GM18519 (cell line): ENCODE data around the gene RARRES2.
A peak's percentile ranks its signal among the peaks of the same experiment; 100 is the strongest.

ENCODE experiments used
- ATAC-seq: cut with Tn5 transposase; IDR thresholded peaks from one replicate; pipeline ENCODE4 v1.9.1; 2021; ENCODE audit warnings: mild to moderate bottlenecking, moderate library complexity; ENCODE audit not compliant: unreplicated experiment, low FRiP score

The RARRES2 gene

DNA sequence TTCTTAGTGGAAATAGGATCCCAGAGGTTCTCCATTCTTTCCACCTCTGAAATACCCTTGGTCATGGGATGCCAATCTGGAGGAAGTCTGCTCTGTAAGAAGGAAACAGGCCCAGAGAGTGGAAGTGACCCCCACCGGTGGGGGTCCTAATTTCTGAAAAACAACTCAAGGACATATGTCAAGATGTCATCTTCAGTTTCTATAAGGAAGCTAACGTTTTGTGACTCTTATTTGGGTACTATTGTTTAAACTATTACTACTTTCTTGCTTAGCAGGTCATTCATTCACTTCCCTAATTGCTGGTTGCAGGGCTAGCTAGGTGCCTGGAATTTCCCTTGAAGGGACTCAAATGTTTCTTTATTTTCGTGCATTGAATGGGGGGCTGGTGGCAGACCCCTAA lies 35.8 kb upstream of the RARRES2 start:
- no peak for ATAC-seq

DNA sequence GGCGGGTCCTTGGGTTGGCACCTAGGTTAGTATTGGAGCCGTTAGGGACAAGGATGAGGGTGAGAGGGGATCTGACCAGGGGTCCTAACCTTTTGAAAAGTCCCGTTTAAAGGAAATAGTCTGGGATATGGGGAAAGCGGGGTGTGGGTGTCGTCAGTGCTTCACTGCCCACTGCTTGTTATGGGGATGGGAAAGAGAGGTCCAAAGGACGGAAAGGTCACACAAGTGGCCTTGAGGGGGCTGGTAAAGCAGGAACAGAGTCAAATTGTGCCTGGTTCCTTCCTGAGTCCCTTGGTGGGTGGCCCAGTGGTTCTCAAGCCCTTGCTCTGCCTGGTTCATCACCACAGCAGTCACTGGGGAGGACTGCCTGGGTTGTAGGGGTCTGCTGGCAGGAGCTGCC lies 35.1 kb upstream of the RARRES2 start:
- ATAC-seq, result no peak

DNA sequence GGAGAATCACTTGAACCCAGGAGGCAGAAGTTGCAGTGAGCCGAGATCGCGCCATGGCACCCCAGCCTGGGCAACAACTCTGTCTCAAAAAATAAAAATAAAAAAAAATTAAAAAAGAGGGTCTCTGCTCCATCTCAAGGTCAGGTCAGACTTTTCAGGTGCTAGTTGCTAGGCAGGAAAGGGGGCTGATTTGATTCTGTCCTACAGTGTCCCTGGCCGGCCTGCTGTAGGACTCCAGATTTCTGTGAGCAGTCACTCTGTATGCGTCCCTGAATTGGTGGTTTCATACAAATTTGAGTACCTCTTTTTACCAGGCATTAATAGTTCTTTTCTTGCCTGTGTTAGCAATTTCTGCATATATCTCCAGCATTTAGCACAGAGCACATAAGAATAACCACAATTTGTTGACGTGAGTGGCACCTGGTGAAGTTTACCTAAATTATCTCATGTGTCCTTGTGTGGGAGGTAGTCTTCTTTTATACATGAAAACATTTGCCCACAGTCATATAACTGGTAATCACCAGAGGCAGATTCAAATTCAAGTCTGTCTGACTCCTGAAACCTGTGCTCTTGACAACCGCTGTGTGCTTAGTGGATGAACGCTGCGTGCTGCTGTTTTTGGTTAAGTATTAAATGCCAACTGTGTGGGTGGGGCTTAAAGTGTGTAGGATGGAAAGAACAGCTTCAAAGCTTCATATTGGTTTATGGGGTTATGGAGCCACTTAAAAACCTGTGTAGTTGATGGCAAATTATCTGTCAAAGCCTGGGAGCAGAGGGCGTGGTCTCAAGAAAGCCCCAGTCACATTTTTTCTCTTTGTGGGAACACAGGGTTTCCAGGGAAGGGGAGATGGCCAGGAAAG lies 34.5 kb upstream of the RARRES2 start:
- no peak for ATAC-seq

GRCh38 chr7:150374472-150374871 lies 33.0 kb upstream of the RARRES2 start:
- ATAC-seq, result no peak

GRCh38 chr7:150374026-150374425 lies 32.6 kb upstream of the RARRES2 start:
- ATAC-seq, result no peak

GRCh38 chr7:150373049-150373801 lies 31.8 kb upstream of the RARRES2 start:
- ATAC-seq, result no peak

GRCh38 chr7:150372271-150373048 lies 31.0 kb upstream of the RARRES2 start:
- ATAC-seq, result no peak

DNA sequence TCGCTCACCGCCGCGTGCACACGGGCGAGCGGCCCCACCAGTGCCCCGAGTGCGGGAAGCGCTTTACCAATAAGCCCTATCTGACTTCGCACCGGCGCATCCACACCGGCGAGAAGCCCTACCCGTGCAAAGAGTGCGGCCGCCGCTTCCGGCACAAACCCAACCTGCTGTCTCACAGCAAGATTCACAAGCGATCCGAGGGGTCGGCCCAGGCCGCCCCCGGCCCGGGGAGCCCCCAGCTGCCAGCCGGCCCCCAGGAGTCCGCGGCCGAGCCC lies 30.5 kb upstream of the RARRES2 start:
- no peak for ATAC-seq

- ATAC-seq, result no peak
Observed at GRCh38 chr7:150371131-150371995, 29.9 kb upstream of the RARRES2 start.

DNA sequence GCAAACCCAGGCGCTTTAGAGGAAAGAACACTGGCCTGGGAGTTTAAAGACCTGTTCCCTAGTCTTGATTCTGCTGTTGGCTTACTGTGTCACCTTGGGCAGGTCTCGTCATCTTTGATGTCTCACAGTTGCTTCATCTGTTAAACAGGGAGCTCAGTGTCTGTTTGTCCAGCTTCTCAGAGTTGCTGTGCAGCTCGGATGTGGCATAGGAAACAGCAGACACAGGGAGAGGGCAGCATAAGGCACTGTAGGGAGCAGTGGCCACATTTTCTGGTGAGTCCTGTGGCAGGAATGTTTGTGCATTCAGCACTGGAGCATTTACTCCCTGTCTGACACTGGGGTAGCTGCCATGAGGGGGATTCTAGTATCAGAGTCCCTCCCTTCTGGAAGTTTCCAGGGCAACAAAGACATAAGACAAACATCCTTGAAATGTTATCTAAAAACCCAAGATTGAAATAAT lies 29.2 kb upstream of the RARRES2 start:
- no peak for ATAC-seq

DNA sequence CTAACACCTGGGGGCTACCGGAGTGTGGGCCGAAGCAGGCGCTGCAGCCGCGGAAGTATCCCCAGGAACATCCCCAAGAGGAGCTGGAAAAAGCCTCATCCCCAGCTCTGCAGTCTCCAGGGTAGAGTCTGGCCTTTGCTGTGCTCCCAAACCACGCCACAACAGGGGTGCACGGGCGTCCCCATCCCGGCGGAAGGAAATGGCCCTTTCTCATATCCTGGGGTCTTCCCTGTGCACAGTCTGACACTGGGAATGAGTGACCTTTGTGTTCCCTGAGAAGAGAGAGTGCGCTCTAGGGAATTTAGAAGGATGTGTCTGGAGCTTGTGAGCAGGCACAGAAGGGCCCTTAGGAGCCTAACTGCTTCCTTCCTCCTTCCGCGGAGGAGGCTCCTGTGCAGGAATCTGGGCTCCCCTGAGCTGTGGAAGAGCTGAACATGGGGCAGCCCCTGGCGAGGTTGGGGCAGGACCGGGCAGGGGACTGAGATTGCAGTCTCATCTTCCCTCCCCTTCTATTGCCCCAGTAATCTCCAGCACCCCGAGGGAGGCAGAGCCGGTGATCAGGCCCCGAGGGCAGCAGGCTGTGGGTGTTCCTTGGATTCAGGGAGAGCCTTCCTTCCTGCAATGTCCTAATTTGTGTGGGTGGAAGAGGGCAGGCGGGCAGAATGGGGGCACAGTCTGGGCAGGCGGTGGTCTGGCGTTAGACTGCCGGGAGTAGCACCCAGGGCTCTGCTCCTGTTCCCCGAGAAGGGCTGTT lies 28.5 kb upstream of the RARRES2 start:
- no peak for ATAC-seq

- peak; percentile 8 for ATAC-seq
Observed at GRCh38 chr7:150368884-150369747, 27.7 kb upstream of the RARRES2 start.

DNA sequence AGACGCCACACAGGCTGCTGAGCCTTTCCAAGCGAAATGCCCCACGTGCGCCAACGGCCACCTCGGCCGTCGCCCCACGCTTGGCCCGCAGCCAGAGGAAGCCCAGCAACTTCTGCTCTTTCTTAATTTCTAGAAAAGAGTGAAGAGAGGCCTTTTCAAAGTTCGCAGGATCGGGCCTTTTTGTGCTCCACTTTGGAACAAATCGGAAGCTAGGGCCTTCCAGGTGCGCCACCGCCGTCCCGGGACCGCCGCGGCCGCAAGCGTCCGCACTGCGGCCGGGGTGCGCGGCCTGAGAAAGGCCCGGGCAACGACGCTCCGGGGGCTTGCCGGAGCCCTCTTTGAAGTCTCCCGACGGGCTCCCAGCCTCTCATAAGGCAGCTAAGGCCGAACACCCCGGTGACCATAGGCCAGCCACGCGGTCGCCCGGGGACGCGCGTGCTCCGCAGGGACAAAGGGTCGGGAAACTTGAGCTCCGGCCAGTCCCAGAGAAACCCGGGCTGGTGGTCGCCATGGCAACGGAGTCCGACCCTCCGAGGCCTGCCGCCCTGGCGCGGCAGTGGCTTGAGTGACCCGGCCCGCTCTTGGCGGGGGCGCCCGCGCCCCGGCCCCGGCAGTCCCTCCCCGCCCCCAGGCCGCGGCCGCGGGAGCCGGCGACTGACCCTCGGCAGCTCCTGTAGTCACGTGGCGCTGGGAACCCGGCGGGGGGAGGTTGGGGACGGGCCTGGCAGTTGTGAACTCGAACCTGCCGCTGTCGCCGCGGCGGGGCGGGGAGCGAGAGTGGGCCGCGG lies 26.9 kb upstream of the RARRES2 start, which contains the start of gene REPIN1:
TSS of gene REPIN1 (plus strand) at position 727 of the 788 bp plus-strand sequence. CDS start 890 bp downstream, outside the sequence.
- peak; percentile 28 for ATAC-seq

GRCh38 chr7:150367677-150368095 lies 26.3 kb upstream of the RARRES2 start:
- ATAC-seq, result no peak

DNA sequence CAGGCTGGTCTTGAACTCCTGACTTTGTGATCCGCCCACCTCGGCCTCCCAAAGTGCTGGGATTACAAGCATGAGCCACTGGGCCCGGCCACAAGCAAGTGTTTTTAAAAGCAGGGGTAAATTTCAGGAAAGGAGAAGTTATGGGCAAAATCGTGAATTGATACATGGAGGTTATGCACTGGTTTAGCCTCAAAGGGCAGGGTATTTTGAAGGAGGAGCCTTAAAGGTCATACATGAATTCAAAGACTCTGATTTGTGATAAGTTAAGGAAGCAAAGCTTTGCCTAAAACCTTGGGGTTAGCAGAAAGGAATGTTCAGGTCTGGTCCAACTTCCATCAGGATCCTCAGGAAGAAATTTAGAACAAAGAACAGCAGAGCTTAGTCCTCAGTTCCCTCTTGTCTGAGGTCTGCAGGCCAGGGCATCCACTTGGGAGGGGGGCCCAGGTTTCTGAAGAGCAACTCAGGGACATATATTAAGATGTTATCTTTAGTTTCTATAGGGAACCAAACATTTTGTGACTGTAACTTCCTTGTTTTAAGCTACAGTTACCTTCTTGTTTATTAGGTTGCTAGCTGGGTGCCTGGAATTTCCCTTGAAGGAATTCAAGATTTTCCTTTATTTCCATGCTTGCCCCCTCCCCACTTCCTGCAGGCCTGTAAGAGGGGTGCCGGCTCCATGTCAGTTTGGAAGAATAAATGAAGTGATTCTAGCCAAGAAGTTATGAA lies 24.4 kb upstream of the RARRES2 start:
- ATAC-seq, result no peak

GRCh38 chr7:150365194-150365593 lies 23.8 kb upstream of the RARRES2 start:
- ATAC-seq, result no peak

- no peak for ATAC-seq
Observed at GRCh38 chr7:150363872-150364271, 22.4 kb upstream of the RARRES2 start.
